NK-92 (cell line): ENCODE results near the gene CSNK1G2.

ENCODE experiments used
- DNase-seq: peaks from one replicate; lab custom pipeline; 2025; ENCODE audit not compliant: unreplicated experiment; lab: John Stamatoyannopoulos, UW

The CSNK1G2 gene

GRCh38 chr19:1943661-1944087 lies 2.7 kb downstream of the CSNK1G2 start:
- DNase-seq = no peak

- DNase-seq = no peak
Measured at GRCh38 chr19:1944088-1944915, 3.3 kb downstream of the CSNK1G2 start.

- no peak for DNase-seq
Measured at GRCh38 chr19:1944916-1945561, 4.1 kb downstream of the CSNK1G2 start.

- DNase-seq = no peak
Measured at GRCh38 chr19:1945899-1946298, 4.9 kb downstream of the CSNK1G2 start.

- DNase-seq = no peak
Measured at GRCh38 chr19:1947651-1948209, 6.8 kb downstream of the CSNK1G2 start.

- no peak for DNase-seq
Measured at GRCh38 chr19:1949304-1950101, 8.5 kb downstream of the CSNK1G2 start.

- DNase-seq = no peak
Measured at GRCh38 chr19:1950640-1951039, 9.7 kb downstream of the CSNK1G2 start.

- no peak for DNase-seq
Measured at GRCh38 chr19:1952635-1953034, 11.7 kb downstream of the CSNK1G2 start.

GRCh38 chr19:1953037-1953436 lies 12.1 kb downstream of the CSNK1G2 start:
- no peak for DNase-seq

- no peak for DNase-seq
Measured at GRCh38 chr19:1953441-1954094, 12.6 kb downstream of the CSNK1G2 start.

GRCh38 chr19:1954532-1954933 lies 13.6 kb downstream of the CSNK1G2 start:
- DNase-seq = no peak

- no peak for DNase-seq
Measured at GRCh38 chr19:1955171-1956121, 14.5 kb downstream of the CSNK1G2 start.

GRCh38 chr19:1956122-1956494 lies 15.1 kb downstream of the CSNK1G2 start:
- no peak for DNase-seq

GRCh38 chr19:1956868-1957492 lies 16.0 kb downstream of the CSNK1G2 start:
- no peak for DNase-seq

GRCh38 chr19:1957562-1958248 lies 16.7 kb downstream of the CSNK1G2 start:
- DNase-seq = no peak

- no peak for DNase-seq
Measured at GRCh38 chr19:1959928-1960589, 19.1 kb downstream of the CSNK1G2 start.

- no peak for DNase-seq
Measured at GRCh38 chr19:1961000-1961883, 20.3 kb downstream of the CSNK1G2 start.
